GM19397 (cell line): ENCODE results near the gene ZBED3.

Experiments used
- ATAC-seq: cut with Tn5 transposase; IDR thresholded peaks from one replicate; pipeline ENCODE4 v1.9.1; 2021; ENCODE audit warnings: mild to moderate bottlenecking, moderate library complexity; ENCODE audit not compliant: unreplicated experiment

Gene ZBED3

DNA sequence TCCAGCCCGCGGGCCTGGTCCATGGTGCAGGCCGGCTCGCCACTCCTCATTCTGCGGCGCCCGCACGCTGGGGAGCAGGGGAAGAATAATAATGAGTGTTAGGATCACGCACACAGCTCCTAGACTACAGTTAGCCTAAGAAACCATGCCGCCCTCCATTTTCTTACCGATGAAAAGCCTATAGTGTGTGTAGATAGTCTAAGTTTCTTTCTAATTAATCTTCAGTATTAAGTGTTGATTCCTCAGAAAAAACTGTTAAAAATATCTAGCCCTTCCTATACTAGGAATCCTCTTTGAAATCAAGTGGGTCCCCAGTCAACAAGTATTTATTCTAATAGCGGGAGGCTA, 9.3 kb downstream of the ZBED3 start:
- no peak for ATAC-seq

DNA sequence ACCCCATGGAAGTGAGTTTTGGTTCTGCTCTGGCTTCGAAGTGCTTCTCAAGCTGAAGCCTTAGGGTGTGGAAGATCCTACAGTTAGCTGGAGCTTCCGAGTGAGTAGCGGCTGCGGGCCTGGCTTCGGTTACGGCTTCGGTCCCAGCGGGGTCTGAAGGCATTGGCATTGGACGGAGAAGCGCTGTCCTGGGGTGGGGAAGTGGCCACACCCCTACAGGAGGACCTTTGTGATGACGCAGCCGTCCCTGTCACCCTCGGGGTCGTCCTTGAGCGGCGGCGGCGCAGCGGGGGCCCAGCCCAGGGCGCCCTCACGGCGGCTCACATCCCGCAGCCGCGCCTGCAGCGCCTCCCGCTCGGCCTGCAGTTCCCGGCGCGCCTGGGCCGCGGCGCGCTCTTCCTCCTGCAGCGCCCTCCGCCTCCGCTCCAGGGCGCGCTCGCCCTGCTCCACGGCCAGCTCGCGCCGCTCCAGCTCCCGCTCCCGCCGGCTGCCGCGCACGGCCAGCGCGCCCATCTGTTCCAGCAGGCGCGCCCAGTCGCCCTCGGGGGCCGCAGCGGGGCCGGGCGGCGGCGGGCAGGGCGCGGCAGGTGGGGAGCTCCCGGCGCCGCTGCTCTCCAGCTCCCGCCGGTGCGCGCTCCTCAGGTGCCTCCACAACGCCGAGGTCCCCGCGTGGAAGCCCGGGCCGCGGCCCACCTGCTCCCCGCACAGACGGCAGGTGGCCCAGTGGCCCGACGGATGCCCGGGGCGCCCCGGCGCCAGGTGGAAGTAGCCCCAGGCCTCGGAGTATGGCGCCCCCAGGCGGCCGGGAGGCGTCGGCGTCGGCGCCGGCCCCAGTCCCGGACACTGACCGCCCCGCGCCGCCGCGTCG, 9.9 kb downstream of the ZBED3 start:
- ATAC-seq, result peak; percentile 90

DNA sequence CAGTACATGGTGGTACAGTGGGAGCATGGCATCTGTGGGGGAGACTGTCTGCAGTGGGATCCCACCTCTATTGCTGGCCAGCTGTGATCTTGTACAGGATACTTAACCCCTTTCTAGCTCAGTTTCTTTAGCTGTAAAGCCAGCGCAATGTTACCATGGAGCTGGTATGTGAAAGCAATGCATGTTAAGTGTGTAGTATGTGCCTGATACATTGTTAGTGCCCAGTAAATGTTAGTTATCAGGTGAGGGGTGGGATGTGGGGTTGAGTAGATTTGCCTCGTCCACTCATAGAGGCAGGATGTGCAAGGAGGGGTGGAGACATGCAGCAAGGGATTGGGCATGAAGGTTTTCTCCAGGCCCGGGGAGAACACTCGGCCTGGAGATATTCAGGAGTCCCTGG, 12.3 kb downstream of the ZBED3 start:
- ATAC-seq, result no peak

DNA sequence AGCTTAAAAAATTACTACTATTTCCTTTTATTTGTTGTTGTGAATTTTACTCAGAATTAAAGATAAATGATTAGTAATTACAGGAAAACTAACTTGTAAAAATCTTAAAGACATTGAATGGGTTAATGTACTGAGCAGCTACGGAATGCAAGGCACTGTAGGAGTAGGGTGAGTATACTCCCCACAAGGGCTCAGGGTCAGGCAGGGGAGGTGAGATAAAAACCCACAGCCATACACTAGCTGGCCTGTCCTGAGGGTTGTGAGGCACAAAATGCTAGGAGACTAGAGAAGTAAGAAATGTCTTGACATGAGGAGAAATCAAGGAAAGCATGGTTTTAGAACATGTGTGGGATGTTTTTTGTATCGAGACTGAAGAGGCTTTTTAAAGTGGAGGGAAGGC, 13.4 kb downstream of the ZBED3 start:
- no peak for ATAC-seq

DNA sequence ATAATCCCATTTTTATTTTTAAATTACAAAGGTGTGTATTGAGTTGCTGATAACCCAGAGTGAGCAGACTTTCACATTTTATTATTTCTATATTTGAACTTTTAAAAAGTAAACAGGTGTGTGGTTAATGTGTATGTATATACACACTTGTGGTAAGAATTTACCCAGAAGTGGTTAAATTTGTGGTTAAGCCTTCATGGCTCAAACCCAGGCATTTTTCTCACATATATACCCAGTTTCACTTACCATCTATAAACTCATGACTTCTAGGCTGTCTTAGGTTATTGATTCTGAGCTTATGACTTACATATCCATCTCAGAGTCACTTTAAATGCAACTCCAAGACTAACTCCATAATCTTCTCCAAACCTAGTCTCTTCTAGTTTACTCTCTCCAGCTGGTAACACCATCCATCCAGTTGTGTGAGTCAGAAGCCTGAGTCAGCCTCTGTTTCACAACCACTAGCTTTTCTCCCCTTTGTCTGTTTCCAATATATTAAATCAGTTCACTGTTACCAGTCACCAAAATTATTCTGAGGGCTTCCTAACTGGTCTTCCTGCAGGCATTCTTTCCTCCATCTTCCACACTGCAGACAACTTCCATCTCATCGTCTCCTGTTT, 20.2 kb downstream of the ZBED3 start:
- ATAC-seq, result no peak

DNA sequence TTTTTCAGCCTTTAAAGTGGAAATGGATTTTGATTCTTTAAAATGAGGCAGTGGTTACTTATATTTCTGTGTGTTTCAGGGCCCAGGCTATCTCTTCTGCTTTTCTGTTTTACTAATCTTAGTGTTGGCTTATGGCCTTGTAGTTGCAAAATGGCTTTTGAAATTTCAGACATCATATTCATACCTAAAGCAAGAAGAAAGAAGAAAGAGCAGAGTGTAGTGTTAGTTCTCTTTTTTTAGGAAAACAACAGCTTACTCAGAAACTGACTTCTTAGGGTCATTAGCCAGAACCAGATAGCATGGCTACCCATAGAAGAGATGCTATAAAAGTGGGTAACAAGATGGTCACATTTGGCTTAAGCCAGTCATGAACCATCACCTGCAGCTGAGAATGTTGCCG, 20.9 kb downstream of the ZBED3 start:
- ATAC-seq, result no peak

DNA sequence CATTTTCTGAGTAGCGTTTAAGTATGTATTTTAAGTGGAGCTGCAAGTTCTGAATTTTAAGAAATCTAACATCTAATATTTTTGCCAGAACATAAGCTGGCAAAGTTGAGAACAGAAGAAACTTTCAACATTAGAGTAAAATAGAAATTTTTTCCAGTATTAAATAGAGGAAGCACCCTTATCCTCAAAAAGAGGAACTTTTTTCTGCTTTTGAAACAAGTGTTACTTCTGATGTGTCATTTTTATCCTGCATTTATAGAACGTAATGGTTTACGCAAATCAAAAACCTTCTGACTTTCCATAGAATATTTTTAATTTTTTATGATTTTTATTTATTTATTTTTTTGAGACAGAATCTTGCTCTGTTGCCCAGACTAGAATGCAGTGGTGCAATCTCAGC, 21.8 kb downstream of the ZBED3 start:
- no peak for ATAC-seq

DNA sequence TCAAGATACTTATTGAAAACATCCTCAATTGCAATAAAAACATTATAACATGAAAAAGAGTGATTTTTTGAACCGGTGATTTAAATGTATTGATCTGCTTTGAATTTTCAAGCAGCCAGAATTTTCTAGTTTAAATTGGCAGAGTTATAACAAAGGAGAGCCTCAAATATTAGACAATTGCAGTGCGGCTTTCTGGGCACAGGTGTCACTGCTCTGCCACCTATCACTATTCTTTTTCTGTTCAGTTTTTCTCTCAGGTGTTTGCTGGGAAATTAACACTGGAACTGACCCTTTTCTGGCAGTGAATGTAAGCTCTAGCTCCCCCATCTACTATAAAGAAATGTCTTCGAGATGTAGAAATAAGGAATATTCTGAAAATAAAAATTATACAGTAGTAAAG, 23.0 kb downstream of the ZBED3 start:
- ATAC-seq, result no peak

DNA sequence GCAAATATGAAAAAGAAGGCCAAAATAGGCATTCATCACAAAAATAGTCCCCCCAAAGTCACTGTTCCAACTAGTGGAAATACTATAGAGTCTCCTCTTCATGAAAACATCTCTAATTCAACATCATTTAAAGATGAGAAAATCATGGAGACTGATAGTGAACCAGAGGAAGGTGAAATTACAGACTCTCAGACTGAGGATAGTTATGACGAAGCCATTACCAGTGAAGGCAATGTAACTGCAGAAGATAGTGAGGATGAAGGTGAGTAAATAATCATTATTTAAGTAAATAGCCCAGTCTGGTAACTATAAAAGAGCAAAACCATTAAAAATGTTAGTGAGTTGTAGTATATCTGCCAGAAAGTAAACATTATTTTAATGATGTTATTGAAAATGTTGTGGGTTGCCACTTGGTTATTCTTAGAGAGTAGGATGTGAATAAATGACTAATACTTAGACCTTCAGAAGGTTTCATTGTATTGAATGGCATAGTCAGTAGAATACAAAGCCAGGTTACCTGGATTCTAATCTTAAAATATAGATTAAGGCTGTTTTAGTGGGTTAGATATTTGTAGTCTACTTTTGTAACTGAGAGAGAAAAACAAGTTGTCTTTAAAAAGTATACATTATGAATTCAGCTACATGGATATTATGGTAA, 40.5 kb downstream of the ZBED3 start:
- no peak for ATAC-seq

DNA sequence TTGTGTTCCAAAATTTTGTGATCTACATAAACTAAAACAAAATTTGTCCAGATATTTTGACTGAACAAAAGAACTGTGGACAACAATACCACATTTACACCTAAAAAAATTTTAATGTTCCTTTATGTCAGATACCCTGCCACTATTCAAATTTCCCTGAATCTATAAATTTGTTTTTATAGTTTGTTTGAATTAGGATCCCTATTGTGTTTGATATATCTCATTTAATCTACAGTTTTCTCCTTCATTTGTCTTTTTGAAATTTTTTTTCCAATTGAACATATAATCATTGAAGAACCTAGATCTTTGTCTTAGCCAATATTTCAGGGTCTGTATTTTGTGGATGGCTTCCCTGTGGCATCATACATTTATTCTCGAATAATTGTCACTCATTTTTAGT, 51.1 kb downstream of the ZBED3 start:
- no peak for ATAC-seq

DNA sequence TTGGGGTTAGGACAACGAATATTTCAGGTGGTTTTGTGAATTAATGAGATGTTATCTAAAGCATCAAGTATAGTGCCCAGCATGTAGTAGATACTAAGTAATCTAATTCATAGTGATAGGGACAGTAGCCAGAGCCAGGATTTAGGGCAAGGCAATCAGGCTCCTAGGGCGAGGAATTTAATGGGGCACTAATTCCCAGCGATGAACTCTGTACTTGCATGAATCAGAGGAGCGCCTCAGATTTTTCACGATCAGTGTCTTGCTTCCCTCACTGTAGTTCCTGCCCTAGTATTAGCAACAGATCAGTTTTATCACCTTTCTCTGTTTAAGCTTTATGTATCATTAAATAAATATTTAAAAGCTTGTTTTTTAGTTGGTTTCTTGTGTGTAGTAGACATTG, 53.7 kb downstream of the ZBED3 start:
- ATAC-seq, result no peak

DNA sequence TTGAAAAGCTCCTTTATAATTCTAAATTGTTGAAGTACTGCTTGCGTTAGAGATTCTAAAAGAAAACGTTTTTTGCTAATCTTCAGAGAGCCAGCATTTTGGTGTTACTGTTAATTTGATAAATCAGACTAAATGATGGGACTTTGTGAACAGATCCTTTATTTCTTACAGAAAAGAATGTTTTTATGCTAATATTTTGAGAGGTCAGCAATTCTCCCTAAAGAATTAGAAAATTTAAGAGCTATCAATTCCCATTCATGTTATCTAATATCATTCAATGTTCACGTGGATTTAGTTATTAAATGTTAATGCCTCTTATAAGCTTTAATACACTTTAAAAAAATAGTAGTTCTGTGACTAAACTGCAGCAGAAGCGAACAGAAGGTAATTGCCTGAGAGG, 54.5 kb downstream of the ZBED3 start:
- ATAC-seq, result no peak

DNA sequence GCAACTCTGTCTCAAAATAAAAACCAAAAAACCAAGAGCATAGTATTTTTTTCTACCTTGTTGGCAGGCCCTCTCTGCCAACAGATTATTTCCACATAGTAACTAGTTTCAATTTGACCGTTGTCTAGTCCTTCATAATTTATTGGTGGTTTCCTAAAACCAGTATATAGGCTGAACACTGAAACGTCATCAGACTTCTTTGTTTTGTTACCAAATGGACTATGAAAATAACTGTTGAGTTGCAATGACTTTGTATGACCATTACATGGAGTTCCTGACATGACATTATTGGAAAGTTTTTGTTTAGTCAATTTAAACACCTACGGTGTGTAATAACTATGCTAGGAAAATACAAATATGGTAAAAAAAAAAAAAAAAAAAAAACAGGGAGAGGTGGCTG, 55.2 kb downstream of the ZBED3 start:
- no peak for ATAC-seq

DNA sequence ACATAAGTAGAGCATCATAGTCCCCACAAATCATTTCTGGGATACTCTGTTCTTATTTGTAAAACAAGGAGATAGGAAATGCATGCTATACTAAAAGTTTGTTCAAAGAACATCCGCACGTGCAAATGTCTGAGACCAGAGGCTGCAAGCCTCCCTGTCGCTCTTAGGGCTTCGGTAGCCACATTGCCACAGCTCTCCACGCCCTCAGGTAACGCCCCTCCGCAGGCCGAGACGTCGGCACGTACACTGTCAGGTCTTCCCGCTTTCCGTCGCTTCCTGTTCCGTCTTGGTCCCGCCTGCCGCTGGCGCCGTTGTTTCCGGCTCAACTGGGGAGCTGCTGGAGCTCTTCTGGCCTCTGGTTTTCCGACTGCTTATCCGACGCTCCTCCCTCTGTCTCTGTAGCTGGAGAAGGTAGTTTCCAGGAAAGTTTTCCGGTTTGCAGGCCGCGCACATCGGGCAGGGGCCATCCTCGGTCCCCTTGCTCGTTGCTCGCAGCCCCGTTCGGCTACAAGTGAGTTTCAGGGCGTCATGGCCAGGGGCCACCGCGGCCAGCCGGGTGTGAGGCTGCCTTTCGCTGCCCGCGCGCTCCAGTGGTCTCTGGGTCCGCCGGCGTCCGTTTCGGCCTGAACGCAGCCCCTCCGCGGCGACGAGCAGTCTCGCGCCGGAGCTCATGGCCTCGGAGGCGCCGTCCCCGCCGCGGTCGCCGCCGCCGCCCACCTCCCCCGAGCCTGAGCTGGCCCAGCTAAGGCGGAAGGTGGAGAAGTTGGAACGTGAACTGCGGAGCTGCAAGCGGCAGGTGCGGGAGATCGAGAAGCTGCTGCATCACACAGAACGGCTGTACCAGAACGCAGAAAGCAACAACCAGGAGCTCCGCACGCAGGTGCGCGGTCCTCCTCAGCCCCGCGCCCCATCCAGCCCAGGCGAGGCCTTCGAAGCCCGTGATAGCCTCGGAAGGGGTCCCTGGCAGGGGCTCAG, 56.7 kb downstream of the ZBED3 start, which contains the start of gene AGGF1:
Gene AGGF1 (plus strand): TSS at position 308 of the 975 bp plus-strand sequence. CDS start 363 bp downstream, at position 671.
- peak; percentile 99 for ATAC-seq

DNA sequence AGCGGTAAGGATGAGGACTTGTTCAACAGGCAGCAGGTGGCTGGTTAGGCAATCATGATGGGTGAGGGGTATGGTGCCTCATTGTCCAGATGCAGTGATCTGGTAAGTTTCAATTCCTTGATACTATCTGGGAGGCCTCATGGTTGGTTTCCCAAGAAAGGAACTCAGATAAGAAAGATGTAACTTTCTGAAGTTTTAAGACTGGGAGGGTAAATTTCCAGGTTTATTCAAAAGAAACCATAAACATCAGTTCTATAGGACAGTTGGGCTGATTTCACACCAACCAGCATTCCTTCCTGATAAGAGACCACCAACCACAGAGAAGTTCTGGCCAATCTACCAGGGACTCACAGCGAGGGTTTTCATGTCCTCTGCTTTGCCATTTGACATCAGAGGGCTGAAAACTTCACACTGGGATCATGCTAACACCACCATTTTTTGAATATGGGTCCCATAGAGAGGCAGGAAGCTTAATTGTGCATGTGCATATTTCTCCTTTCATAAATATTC, 57.7 kb downstream of the ZBED3 start:
- no peak for ATAC-seq

DNA sequence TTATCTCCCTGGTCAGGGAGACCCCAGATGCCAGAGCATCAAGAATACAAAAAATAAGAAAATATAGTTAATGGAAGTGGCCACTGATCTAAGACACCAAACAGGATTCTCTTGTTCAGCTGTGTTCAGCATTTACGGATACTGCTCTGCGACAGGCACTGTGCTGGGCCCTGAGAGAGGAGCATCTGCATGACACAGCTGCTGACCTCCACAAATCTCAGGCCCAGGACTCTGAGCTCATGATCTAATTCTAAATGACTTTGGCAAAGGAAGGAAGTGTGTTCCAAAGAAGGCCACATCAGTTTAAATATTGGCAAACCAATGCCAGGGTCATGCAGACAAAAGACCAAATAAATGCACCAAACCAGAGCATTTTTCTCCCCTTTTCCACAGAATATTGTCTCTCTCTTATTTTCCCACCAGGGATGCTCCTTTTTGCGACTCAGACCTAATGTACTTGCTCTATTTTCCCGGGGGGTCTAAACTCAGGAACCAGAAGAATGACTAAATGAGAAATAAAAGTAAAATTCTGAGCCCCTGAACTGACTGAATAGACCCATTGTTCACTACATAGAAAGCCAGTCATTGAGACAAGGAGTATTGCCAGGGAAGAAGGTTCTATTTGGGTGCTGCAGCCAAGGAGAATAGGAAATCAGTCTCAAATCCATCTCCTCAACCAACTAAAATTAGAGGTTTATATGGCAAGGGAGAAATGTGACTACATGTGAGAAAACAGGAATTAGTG, 58.3 kb downstream of the ZBED3 start:
- ATAC-seq, result no peak

DNA sequence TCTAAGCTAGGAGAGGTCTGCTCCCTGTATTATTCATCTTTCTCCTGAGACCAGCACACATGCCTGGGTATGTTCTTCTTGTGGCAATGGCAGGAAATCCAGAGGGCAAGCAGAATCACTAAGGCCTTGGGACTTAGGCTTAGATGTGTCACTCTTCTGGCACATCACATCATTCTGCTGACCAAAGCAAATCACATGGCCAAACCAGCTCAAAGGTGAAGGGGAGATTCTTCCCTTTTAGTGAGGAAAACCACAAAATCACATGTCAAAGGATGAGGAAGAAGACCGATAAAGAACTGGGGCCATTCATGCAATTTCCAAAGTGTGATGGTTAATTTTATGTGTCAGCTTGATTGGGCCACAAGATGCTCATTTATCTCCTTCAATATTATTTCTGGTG, 62.6 kb downstream of the ZBED3 start:
- no peak for ATAC-seq

DNA sequence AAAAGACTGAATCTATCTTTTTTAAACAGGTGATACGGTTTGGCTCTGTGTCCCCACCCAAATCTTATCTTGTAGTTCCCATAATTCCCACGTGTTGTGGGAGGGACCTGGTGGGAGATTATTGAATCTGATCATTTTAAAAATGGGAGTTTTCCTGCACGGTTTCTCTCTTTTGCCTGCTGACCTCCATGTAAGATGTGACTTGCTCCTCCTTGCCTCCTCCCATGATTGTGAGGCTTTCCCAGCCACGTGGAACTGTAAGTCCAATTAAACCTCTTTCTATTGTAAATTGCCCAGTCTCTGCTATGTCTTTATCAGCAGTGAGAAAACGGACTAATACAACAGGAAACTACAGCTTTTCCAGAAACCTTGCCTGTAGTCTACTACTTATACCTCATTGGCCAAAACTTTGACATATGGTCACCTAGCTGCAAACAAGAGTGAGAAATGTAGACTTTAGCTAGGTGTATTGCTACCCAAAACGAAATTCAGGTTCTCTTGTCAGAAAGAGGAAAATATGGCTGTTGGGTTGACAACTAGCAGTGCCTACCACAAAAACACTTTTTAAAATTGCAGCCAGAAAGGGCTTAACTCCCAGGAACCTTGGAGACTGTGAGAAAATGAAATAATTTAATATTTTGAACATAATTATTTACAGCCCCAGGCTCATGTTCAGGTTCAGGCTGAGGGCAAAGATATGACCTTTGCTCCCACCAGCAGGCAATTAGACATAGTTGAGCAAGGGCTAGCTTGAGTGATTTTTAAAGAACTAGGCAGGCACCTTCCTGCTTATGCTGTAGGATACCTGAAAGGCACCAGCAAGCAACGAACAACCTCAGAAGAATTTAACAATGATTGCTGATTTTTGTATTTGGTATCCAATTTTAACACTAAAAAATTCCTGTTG, 64.3 kb downstream of the ZBED3 start:
- ATAC-seq, result no peak
